ENCODE results near the gene DUSP1. TPM values are rescaled to one million over a fixed set of nuclear protein-coding genes. Genes with fewer than 3 reads are reported as not detected.
A peak's percentile ranks its signal among the peaks of the same experiment; 100 is the strongest.

DUSP1 gene
- total RNA-seq, 1 donor from 2014 or later, result 145 TPM

DNA sequence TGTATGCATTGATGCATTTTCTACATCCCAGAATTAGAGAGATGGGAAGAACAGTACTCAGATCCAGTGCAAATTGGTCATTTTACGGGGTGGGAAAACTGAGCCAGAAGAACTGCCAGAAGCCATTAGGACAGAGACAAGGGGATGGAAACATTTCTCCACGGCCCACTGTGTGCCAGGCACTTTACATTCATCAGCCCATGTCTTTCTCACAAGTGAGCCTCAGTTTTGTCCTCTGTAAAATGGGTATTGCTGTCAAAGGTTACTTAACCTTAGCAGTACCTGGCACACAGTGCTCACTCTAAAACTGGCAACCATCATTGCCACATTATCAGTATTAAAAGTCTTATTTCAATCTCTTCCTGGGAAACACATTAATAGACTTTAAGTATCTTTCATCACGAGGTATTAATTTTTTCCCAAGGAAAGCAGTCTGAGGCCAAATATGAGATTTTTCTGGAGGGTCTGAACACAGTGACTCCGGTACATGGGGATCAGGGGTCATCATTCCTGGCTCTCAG is 5.2 kb downstream of the DUSP1 start:
- ATAC-seq, result no peak
- DNase-seq (ENCODE audit: low spot score), result peak; percentile 65

DNA sequence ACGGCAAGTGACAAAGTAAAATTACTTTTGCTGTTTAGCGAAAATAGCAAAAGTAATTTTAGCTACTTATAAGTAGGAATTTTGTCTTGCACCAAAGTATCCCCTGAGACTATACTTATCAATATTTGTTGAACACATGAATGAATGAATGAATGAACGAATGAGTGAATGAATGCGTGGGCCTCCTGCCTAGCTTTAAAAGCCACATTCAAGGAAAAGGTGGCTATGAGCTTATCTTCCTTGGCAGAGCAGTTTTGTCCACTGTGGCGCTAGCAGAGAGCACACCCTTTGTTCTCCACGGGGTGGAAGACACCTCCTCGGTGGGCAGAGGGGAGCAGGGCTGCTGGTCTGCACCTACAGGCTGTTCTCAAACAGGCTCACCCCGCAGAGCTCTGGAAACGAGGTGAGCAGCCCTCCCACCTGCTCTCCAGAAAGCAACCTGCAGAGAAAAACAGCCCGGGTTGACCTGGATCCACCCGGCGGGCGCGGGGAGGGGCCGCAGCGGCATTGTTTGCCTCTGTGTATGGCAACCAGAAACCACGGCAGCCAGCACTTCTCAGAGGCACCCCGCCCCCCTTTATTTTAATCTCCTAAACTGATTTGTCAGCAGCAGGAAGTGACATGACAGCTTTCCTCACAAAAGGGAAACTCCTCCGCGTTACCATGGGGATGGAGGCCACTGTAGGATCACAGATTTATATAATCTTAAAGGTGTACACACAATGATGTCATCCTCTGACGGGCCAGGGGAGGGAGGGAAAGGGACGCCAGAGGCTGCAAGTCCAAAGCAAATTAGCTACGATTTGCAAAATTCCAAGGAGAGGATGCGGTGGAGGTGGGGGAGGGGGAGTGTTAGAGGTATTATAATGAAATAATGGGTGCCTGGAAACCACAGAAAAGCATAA is 5.9 kb downstream of the DUSP1 start:
- peak; percentile 95 for DNase-seq (ENCODE audit: low spot score)

DNA sequence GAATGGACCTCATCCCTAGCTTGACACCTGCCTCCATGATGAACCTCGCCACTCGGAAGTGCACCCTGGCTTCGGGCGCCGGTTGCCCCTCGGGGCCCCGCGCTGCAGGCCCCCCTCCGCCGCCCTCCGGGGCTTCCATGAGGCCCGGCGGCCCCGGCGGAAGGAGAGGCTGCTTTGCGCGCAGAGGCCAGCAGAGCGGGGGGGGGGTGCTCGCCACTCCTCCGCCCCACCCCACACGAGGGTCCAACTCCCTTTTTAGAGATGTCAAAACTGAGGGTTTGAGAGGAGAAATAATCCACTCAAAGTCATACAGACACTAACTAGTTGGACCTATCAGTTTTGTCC is 7.9 kb downstream of the DUSP1 start:
- DNase-seq (ENCODE audit: low spot score) (no peak), ATAC-seq (no peak)

More for the DNA sequence above, 5.9 kb downstream of the DUSP1 start:
- peak; percentile 40 for ATAC-seq

DNA sequence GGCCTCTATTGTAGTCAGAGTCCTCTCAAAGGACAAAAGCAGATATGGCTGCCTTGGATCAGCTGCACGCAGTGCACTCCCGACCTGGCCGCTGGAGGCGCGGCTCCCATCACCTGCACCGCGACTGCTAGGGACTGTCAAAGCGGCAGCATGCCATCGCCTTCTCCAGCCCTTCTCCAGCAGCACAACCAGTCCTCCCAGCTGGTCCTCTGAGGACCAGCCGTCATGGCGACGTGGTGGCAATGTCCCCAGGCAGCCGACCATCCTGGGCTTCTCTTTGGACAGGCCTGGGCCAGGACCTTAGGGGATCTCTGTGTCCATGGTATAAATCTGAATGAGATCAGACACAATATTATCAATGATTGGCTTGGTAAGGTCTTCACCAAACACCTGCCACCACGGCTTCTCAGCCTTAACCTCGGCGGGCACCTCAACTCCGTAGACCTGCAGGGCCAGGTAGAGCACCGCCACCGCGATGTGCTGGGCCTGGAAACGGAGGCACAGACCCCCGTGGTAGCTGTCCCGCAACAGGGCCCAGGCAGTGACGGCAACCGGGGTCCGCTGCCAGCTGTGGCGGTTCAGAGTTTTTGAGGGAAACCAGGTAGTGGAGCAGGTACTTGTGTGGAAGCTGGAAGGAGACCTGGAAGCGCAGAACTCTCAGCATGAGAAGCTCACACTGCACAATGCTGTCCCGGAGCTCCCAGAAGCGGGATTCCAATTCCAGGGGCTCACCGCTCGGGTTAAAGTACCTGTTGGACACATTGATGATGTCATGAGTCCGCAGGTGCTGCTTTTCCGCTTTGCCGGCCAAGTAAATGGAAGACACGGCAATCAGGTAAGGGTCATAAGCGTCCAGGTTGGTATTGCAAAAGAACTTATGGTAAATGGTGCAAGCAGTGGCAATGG is 8.5 kb downstream of the DUSP1 start:
- no peak for DNase-seq (ENCODE audit: low spot score)
- no peak for ATAC-seq

DNA sequence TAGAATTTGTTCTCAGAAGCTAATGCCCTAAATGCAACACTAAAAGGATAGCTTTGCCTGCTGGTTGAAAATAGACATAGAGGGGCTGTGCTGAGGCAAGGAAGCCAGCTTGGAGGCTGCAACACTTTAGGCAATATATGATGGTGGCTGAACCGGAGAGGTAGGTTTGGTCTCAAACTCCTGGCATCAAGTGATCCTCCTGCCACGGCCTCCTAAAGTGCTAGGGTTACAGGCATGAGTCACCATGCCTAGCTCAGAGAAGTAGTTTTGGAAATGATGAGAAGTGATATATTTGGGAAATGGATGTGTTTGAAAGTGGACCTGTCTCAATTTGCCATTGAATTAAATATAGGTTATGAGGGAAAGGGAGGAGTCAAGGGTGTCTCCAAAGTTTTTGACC is 10.0 kb downstream of the DUSP1 start:
- ATAC-seq (no peak), DNase-seq (ENCODE audit: low spot score) (no peak)

DNA sequence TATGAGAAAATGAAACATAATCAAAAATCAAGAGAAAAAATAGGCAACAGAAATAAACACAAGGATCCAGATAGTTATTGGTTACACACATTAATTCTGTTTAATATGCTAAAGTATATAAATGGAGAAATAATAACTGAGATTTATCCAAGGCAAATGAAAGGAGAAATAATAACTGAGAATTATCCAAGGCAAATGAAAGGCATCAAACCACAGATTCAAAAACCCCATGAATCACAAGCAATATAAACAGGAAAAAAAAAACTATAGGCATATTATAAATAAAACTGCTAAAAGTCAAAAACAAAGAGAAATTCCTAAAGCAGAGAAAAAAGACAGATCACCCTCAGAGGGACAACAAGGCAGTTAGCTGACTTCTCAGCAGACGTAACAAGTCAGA is 10.9 kb downstream of the DUSP1 start:
- no peak for DNase-seq (ENCODE audit: low spot score)
- no peak for ATAC-seq

DNA sequence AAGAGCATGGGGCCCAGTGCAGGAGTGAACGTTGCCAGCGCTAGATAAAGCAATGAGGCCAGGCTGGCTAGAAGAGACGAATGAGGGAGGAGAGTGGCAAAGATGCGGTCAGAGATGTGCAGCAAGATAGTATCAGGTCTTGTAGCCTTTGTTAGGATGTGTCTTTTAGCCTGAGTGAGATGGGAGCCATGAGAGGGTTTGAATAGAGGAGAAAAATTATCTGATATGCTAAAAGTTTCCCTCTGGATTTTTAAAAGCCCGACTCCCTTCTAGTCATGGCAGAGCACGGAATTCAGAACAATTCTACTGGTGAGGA is 12.2 kb downstream of the DUSP1 start:
- ATAC-seq (no peak), DNase-seq (ENCODE audit: low spot score) (no peak)

DNA sequence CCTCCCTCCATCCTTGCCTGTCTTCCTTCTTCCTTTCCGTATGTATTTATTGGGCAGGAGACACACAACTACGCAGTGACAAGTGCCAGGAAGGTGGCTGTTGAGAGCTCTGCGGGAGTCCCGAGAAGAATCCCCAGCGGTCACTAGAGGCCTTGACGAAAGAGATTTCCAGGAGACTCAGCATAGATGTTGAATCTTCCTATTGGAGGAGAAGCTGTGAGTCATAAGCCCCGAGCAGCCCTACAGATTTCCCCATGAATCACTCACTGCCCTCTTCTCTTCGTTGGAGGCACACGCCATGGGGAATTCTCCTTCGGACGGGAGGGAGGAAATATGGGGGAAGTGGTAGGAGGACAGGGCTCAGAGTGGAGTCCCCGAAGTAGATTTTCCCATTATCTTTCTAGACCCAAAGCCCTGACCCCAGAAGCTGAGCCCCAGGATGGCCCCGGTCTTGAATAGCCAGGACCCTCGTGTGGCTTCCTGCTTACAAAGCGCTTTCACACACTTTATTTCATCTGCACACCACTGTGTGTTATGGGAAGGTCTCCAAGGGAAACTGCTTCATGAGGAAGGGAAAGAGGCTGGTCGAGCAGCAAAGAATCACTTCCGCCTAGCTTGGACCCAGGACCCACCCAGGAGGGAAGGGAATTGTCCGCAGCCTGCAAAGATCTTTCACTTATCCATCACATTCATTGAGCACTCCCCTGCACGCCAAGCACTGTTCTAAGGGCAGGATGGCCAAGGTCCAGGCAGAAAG is 12.7 kb downstream of the DUSP1 start:
- no peak for DNase-seq (ENCODE audit: low spot score)
- peak; percentile 39 for ATAC-seq

DNA sequence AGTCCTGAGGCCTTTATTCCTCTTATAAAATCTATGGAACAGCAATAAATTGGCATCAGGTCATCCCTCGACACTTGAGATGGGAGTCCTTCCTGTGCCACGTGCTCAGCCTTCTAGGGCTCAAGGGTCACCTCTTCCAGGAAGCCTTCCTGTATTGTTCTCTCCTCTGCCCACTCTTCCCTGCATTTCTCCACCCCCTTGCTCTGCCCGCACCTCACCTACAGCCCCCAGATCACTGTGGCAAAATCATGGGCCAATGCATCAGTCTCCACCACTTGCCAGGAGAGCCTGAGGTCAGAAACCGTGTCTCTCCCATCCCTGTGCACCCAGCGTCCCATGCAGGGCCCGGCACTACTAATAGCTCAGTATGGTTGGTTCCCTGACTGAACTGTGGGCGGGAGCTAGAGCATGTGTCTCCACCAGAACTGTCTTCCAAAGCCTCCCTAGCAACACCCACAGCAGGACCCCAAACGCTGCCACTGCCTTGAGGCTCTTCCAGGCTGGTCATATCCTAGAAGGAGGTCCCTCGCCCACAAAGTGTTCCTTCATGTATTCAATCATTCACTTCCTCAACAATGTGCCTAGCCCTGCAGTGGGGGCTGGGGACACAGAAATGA is 13.5 kb downstream of the DUSP1 start:
- DNase-seq (ENCODE audit: low spot score) (no peak), ATAC-seq (no peak)

DNA sequence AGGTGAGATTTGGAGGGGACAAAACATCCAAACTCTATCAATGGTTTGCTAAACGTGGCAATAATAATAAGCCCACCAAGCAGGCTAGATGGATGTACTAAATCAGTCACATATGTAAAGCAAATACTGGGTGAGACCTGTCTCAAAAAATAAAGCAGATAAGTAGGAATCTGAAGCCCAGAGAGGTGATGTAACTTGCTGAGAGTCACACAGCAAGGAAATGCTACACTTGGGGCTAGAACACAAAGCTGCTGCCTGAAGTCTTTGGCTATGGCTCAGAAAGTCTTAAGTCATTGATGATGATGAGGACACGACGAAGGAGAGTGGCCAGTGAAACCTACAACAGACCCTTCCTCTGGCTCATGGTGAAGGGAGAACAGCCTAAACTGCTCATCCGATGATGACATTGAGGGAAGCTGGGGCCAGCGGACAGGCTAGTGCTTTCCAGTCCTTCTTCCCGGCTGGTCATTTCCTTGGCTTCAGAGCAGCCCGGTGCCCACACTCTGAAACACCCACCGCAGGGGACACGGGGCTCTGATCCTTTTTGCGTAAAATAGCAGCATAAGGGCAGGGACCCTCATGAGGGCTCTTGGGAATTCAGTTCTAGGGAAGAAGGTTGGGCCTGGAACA is 14.1 kb downstream of the DUSP1 start:
- no peak for ATAC-seq
- no peak for DNase-seq (ENCODE audit: low spot score)

DNA sequence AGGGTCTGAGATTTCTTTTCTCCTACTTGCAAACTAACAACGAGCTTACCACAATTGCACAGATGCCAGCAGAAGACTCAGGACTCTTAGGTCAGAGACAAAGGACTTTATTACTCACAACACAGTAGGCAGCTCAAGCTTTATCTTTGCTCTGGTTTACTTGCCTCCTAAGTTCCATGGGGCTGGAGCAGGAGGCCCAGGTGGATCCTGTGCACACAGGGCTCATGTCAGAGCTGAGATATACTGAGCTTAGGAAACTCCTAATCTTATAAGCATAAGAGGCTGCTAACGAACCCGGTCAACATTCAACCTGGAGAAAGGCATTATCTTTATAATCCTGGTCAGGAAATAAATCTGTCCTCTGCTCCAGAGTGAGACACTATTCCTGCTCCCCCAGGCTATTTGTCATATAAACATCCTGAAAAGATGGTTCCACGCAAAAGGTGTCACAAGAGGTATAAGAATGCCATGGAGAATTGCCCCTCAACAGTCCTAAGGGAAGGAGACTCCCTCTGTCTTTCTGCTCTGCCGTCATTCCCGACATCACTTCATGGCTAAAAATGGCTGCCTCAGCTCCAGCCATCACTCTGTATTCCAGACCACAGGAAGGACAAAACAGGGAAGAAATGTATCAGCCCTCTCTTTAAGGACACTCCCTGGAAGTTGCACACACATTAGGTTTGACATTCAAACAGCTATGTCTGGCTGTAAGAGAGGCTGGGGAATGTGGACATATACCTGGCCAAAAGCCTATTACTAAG is 16.2 kb downstream of the DUSP1 start:
- ATAC-seq (no peak), DNase-seq (ENCODE audit: low spot score) (no peak)

DNA sequence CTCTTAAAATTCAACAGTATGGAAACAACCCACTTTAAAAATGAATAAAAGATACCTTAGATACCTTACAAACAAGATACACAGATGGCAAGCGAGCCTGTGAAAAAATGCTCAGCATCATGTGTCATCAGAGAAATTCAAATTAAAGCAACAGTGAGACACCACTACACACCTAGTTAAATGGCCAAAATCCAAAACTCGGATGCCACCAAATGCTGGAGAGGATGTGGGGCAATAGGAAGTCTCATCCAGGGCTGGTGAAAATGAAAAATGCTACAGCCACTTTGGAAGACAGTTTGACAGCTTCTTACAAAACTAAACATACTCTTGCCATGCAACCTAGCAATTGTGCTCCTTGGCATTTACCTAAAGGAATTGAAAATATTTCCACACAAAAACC is 17.9 kb downstream of the DUSP1 start:
- ATAC-seq (no peak), DNase-seq (ENCODE audit: low spot score) (no peak)

DNA sequence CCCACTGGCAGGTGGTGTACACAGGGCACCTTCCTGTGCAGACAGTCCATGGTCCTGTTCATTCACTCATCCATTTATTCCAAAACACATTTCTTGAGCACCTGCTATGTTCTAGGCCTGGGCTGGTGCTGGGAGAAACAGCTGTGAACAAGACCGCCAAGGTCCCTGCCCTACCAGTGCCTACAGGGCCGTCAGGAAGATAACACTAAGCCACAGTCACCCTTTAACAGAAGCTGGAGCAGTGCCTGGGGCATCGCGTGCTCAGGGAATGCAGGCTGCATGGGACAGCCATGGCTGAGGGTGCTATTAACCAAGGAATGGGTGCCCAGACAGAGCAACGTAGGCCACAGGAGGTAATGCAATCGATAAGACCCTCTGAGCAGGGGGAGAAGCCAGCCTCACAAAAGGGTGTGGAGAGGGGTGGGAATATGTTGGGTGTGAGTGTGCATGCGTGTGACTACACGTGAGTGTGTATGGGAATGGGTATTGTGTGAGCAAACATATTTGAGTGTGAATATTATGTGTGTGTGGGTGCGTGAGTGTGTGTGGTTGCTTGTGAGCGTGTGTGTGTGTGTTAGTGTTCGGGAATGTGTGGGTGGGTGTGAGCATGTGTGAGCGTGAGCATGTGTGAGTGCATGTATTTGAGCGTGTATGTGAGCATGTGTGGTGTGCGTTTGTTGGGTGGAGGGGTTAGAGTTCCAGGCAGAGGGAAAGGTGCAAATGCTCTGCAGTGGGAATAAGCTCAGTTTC is 19.1 kb downstream of the DUSP1 start:
- DNase-seq (ENCODE audit: low spot score) (no peak), ATAC-seq (peak; percentile 47)

DNA sequence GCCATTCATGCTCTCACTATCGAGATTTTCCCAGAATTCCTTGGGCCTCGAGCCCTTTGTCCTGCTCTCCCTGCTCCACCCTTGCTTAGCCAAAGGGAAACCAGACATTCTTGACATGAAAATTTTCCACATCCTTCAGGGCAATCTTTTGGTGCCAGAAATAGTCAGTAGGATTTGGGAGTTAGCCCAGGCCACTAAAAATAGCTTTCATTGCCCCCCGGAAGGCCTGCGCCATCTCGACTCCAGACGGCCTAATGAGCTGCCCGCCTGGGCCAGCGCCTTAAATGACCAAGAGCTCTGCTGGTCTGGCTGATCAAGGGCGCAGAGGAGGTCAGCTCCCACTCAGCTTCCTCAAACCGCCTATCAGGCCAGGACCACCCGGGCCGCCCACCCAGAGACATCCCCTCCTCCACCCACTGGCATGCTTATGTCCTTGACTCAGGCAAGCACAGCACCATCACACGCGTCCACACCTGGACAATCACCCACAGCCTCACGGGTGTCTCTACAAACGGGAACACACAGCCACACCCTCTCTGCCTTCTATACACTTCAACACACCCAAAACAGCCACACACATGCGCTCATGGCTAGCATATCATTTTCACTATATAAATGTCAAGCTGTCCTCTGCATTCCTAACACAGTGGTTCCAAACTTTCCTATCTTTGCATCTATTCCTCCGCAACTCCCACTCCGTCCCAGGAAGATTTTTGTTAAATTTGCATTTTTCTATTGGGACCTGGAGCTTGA is 20.9 kb downstream of the DUSP1 start:
- DNase-seq (ENCODE audit: low spot score) (no peak), ATAC-seq (peak; percentile 26)

DNA sequence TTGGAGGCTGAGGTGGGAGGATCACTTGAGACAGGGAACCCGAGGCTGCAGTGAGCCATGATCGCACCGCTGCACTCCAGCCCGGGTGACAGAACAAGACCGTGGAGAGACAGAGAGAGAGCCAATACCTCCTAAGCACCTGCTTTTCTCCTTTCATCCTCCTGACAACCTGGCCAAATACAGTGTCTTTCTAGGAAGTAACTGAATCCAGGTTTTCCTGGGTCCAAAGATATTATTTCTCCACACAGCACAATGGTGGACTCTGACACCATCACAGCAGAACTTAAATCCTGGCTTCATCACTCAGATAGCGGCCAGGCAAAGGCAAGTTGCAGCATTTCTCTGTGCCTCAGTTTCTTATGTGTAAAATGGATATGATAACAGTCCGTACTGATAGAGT is 21.9 kb downstream of the DUSP1 start:
- DNase-seq (ENCODE audit: low spot score), result no peak
- ATAC-seq, result no peak

DNA sequence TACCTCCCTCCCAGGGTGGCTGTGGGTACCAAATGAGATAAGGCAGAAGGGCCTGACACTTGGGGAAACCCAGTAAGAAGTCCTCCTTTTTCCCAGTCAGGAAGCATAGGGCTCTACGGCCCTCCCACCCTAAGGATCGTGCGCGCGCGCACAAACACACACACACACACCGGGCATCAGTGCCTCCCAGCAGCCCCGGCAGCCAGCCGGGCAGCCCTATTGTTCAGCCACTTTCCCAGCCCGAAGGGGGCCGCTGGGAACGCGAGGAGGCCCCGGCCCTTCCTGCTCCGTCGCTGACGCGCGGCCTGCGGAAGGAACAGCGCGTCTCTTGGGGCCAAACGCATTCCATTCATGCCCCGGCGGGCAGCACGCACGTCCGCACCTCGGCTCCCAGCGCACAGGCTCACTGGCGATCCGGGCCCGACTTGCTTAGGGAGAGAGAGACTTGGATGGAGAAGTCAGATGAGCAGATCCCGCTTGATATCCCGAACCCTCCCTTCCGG is 22.6 kb downstream of the DUSP1 start:
- no peak for DNase-seq (ENCODE audit: low spot score)
- ATAC-seq, result peak; percentile 60

DNA sequence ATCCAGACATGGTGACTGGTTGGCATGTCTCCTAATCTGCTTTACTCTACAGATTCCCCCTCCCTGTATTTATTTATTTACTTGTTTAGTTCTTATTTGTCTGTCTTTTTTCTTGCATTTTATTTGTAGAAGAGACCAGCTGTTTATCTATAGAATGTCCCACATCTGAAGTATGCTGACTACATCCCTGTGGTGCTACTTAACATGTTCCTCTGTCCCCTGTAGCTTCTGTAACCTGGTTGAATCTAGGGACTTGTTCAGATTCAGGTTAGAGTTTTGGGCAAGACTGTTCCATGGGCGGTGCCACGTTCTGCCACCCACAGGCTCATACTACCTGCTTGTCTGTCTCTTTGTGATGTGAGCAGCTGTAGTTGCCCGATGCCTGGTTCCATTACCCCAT is 23.5 kb downstream of the DUSP1 start:
- DNase-seq (ENCODE audit: low spot score), result no peak
- ATAC-seq, result no peak

DNA sequence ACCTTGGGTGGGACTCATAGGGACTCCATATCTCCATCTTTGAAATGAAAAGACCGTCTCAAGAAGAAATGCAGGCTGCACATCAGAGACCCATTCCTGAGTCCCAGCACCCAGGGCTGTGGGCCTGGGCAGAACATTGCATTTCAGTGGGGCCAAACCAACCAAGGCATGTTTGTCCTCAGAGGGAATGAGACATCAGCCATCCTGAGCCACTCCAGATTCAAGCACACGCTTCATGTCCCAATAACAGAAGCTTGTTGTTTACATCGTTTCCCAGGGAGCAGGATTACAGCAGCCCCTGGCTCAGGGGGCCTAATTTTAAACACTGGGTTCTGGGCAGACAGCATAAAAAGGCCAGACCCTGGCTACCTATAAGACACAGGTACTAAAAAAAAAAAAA is 24.3 kb downstream of the DUSP1 start:
- DNase-seq (ENCODE audit: low spot score) (no peak), ATAC-seq (no peak)
